NCI-H2107 (cell line): ENCODE data around the gene EPM2A.
"Not testable (repeated sequence)": the region's sequence is repeated elsewhere in the genome, so short reads cannot be mapped to it uniquely, and the experiment has no call there.

ENCODE experiments used
- DNase-seq: peaks from one replicate; lab custom pipeline; 2025; lab: John Stamatoyannopoulos, UW

EPM2A gene

GRCh38 chr6:145735356-145736165 is at the start of gene EPM2A:
Gene EPM2A, minus strand, starts transcription at chr6:145735520. Its CDS starts 22 bp downstream, at chr6:145735498.
- peak; percentile 26 for DNase-seq

GRCh38 chr6:145784683-145785082 is 49.4 kb upstream of the EPM2A start:
- no peak for DNase-seq

GRCh38 chr6:145783796-145784195 is 48.5 kb upstream of the EPM2A start:
- DNase-seq = no peak

- no peak for DNase-seq
These were observed 37.5 kb upstream of the EPM2A start for GRCh38 chr6:145772846-145773245.

- DNase-seq = no peak
These were observed 30.1 kb upstream of the EPM2A start for GRCh38 chr6:145765449-145765848.

GRCh38 chr6:145763742-145764141 is 28.4 kb upstream of the EPM2A start:
- no peak for DNase-seq

GRCh38 chr6:145761584-145761983 is 26.3 kb upstream of the EPM2A start:
- no peak for DNase-seq

- DNase-seq = no peak
These were observed 22.8 kb upstream of the EPM2A start for GRCh38 chr6:145758113-145758512.

- DNase-seq = no peak
These were observed 20.9 kb upstream of the EPM2A start for GRCh38 chr6:145756170-145756662.

- DNase-seq = no peak
These were observed 20.4 kb upstream of the EPM2A start for GRCh38 chr6:145755682-145756081.

GRCh38 chr6:145752638-145753037 is 17.3 kb upstream of the EPM2A start:
- no peak for DNase-seq

- DNase-seq = no peak
These were observed 14.3 kb upstream of the EPM2A start for GRCh38 chr6:145749632-145750031.

GRCh38 chr6:145745861-145746260 is 10.5 kb upstream of the EPM2A start:
- DNase-seq = no peak

GRCh38 chr6:145744619-145745018 is 9.3 kb upstream of the EPM2A start:
- no peak for DNase-seq

GRCh38 chr6:145743332-145743731 is 8.0 kb upstream of the EPM2A start:
- no peak for DNase-seq

- DNase-seq = not testable (repeated sequence)
These were observed 7.2 kb upstream of the EPM2A start for GRCh38 chr6:145742472-145742871.

GRCh38 chr6:145739685-145740084 is 4.4 kb upstream of the EPM2A start:
- DNase-seq = not testable (repeated sequence)

- no peak for DNase-seq
These were observed 2.9 kb upstream of the EPM2A start for GRCh38 chr6:145738265-145738664.

- no peak for DNase-seq
These were observed 1.4 kb upstream of the EPM2A start for GRCh38 chr6:145736661-145737144.

GRCh38 chr6:145734486-145735355 is 599 bp downstream of the EPM2A start:
- DNase-seq = peak; percentile 63

- DNase-seq = no peak
These were observed 1.5 kb downstream of the EPM2A start for GRCh38 chr6:145733810-145734209.

GRCh38 chr6:145733207-145733606 is 2.1 kb downstream of the EPM2A start:
- DNase-seq = no peak

- DNase-seq = no peak
These were observed 3.9 kb downstream of the EPM2A start for GRCh38 chr6:145731447-145731846.
